GM10248 (cell line): ENCODE results near the gene MRPS5.

Experiments
- CTCF ChIA-PET: fragments of 300-600 bp; sonication (Branson Sonifier 250); formaldehyde crosslinking; extraction: SDS; loops from one replicate; lab custom pipeline; 2021; ENCODE audit warnings: antibody characterized with exemption; lab: Yijun Ruan, JAX
- POLR2A ChIA-PET: fragments of 350-650 bp; sonication (Branson Sonifier 250); formaldehyde crosslinking; extraction: SDS; loops from one replicate; lab custom pipeline; 2020; ENCODE audit warnings: antibody characterized with exemption; lab: Yijun Ruan, JAX
- DNase-seq: peaks from one replicate; pipeline ENCODE4 v3.0.0; 2012; ENCODE audit errors: extremely low spot score
- CTCF ChIP-seq: IDR thresholded peaks from 2 replicates; pipeline ENCODE4 v1.5.1; 2012; ENCODE audit warnings: mild to moderate bottlenecking, low read depth; ENCODE audit errors: extremely low read depth, missing control alignments, control extremely low read depth

MRPS5 gene

DNA sequence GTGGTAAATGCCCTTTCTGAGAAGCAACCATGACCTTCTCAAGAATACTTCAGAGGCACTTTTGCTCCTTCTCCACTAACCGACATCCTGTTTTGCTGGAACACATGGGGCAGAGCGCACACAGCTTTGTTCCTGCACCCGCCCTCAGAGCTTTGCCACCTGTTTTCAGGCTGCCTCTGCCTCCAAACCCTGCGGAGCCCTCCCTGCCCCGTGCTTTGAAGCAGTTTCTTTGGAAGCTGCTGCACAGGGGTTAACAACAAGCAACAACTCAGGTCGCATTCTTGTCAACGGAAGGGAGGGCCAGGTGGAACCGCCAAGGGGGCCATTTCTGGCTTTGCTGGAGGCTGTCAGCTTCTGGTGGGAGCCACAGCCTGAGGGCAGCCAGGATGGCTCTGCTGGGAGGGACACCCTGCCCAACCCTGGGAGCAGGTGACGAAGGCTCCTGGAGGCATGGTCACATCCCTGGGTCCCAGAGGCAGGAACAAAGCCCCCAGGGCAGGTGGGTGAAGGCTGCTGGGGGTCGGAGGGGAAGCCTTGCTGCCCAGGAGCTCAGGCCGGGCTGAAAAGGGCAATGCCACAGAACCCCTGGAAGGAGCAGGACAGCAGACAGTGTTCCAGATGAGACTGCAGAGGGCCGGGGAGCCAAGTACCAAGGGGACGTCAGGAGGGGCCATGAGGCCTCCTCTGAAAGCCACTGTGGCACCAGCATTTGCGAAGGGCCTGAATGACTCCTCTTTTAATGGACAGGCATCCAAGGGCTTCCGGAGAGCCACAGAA is 46.8 kb downstream of the MRPS5 start:
- CTCF ChIA-PET, result interaction anchor here (1.4 to 7.4 kb wide), 10 partner anchors 8 to 89 kb away, joined by 4 to 88 read pairs (median 20); partner anchors contain the start of gene MRPS5
- TF ChIP-seq CTCF, result no peak
- POLR2A ChIA-PET, result no interaction called here
- DNase-seq, result no peak

- DNase-seq, result no peak
- no peak for TF ChIP-seq CTCF
- CTCF ChIA-PET, result interaction anchor here (1.0 to 6.4 kb wide), 9 partner anchors 11 to 88 kb away, joined by 3 to 88 read pairs (median 8); no protein-coding TSS in a partner anchor
- POLR2A ChIA-PET, result no interaction called here
These were observed 47.5 kb downstream of the MRPS5 start for GRCh38 chr2:95073856-95074662.

DNA sequence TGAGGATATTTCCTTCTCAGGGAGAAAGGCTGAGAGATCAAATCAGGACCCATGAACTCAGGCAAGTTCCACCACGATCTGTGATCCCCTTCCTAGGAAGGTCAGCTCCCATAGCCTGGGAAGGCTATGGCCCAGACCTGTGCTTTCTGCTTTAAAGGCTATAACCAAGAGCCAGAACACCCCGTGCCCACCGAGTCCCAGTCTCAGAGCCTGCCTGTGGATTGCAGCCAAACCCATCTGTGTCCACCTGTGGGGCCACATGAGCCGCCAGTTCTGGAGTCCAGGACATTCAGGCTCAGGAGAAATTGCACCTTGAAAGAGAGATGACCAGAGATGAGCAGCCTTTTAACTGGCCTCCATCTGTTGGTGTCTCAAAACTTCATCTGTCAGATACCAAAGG is 49.2 kb downstream of the MRPS5 start:
- ChIA-PET CTCF (interaction anchor here (1.1 to 3.4 kb wide), 5 partner anchors 9 to 50 kb away, joined by 3 to 17 read pairs (median 8); no protein-coding TSS in a partner anchor), POLR2A (no interaction called here)
- TF ChIP-seq CTCF, result no peak
- DNase-seq, result no peak

DNA sequence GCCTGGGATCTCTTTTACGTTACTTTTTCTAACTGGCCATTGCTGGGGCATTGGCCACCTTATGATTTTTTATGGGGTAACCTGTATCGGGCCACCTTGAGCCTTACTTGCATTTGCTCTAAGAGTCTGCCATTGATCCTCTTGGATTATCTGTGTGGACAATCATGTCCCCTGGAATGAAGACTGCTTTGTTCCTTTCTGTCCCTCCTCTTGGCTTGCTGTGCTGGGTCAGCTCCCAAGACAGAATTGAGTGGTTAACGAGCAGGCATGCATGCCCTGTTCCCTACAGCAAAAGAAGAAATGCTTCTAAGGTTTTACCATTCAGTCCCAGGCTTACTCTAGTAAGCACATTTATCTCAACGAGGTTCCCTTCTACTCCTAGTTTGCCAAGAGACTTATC is 49.8 kb downstream of the MRPS5 start:
- ChIA-PET POLR2A (no interaction called here), CTCF (interaction anchor here (0.7 to 3.4 kb wide), 5 partner anchors 8 to 115 kb away, joined by 3 to 17 read pairs (median 3); no protein-coding TSS in a partner anchor)
- DNase-seq, result no peak
- no peak for TF ChIP-seq CTCF

DNA sequence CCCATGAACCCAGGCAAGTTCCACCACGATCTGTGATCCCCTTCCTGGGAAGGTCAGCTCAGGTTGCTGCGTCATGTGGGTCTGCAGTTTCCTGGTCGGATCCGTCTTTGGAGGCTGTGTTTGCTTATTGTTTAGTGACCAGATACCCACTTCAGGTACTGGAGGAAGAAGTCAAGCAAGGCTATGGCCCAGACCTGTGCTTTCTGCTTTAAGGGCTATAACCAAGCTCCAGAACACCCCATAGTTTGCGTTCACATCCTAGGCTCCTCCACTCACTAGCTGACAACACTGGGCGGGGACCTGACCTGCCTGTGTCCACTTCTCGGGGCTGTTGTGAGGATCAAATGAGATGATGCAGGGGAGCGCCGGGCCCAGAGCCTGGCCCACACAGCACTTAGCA is 52.1 kb downstream of the MRPS5 start:
- POLR2A ChIA-PET, result no interaction called here
- no peak for DNase-seq
- TF ChIP-seq CTCF, result no peak
- CTCF ChIA-PET, result interaction anchor here (0.8 to 1.5 kb wide), 4 partner anchors 9 to 46 kb away, joined by 3 to 6 read pairs (median 3); no protein-coding TSS in a partner anchor

- no peak for DNase-seq
- CTCF ChIA-PET, result interaction anchor here (1.2 to 1.5 kb wide), 5 partner anchors 8 to 47 kb away, joined by 3 to 8 read pairs (median 3); no protein-coding TSS in a partner anchor
- no peak for TF ChIP-seq CTCF
- POLR2A ChIA-PET, result no interaction called here
These were observed 53.4 kb downstream of the MRPS5 start for GRCh38 chr2:95068256-95068655.
